WTC11 (cell line): ENCODE data around the gene CXCL3. TPM values are rescaled to one million over a fixed set of nuclear protein-coding genes. Genes with fewer than 3 reads are reported as not detected.

Experiments used
- ATAC-seq: fragments of 200-7000 bp; cut with Tn5 transposase; 2 replicates; pipeline ENCODE4 v1.10.0; 2021; ENCODE audit warnings: mild to moderate bottlenecking, moderate library complexity
- CTCF ChIA-PET: fragments of 300-600 bp; sonication (Branson Sonifier 250); formaldehyde crosslinking; loops from one replicate; lab custom pipeline; 2021; ENCODE audit warnings: antibody characterized with exemption; lab: Charles Lee
- POLR2A ChIA-PET: fragments of 350-600 bp; sonication (Branson Sonifier 250); formaldehyde crosslinking; loops from one replicate; lab custom pipeline; 2021; ENCODE audit warnings: antibody characterized with exemption; lab: Charles Lee
- DNase-seq: peaks from one replicate; pipeline ENCODE4 v3.0.0; 2021; ENCODE audit warnings: low spot score
- H3K27ac Mint-ChIP-seq: 2 replicates; pipeline ENCODE4 v1.8.0; 2021; ENCODE audit warnings: mixed read lengths
- H3K27me3 Mint-ChIP-seq: 2 replicates; pipeline ENCODE4 v1.8.0; 2021; ENCODE audit warnings: low read depth, mild to moderate bottlenecking, moderate library complexity, mixed read lengths
- H3K36me3 Mint-ChIP-seq: 2 replicates; pipeline ENCODE4 v1.8.0; 2021; ENCODE audit warnings: mixed read lengths
- H3K4me1 Mint-ChIP-seq: 2 replicates; pipeline ENCODE4 v1.8.0; 2022; ENCODE audit warnings: mixed read lengths
- H3K4me3 Mint-ChIP-seq: 2 replicates; pipeline ENCODE4 v1.8.0; 2021; ENCODE audit warnings: mild to moderate bottlenecking, moderate library complexity, mixed read lengths
- H3K9me3 Mint-ChIP-seq: 2 replicates; pipeline ENCODE4 v1.8.0; 2021; ENCODE audit warnings: mixed read lengths
- ATF1 ChIP-seq: sonication (generic); formaldehyde crosslinking; IDR thresholded peaks from 2 replicates; pipeline ENCODE4 v1.8.1; 2023; ENCODE audit warnings: mild to moderate bottlenecking, moderate library complexity, missing genetic modification reagents
- CBFB ChIP-seq: sonication (generic); formaldehyde crosslinking; IDR thresholded peaks from 2 replicates; pipeline ENCODE4 v1.8.1; 2022; ENCODE audit warnings: mild to moderate bottlenecking, low read depth, missing genetic modification reagents
- CREM ChIP-seq: sonication (generic); formaldehyde crosslinking; IDR thresholded peaks from 2 replicates; pipeline ENCODE4 v1.8.1; 2022; ENCODE audit warnings: mild to moderate bottlenecking, missing genetic modification reagents, moderate library complexity
- GTF2I ChIP-seq: fragments of 250-450 bp; sonication (Bioruptor Pico); conservative IDR thresholded peaks from 2 replicates; pipeline ENCODE4 v1.4.0; 2021; ENCODE audit warnings: mild to moderate bottlenecking
- HMGA2 ChIP-seq: fragments of 250-450 bp; sonication (Bioruptor Pico); IDR thresholded peaks from 2 replicates; pipeline ENCODE4 v1.4.0; 2021; ENCODE audit warnings: mild to moderate bottlenecking, moderate library complexity
- IRF2 ChIP-seq: sonication (generic); formaldehyde crosslinking; IDR thresholded peaks from 2 replicates; pipeline ENCODE4 v1.8.0; 2022; ENCODE audit warnings: low read depth, missing genetic modification reagents, borderline replicate concordance
- JAZF1 ChIP-seq: fragments of 250-450 bp; sonication (Bioruptor Pico); IDR thresholded peaks from 2 replicates; pipeline ENCODE4 v1.9.0; 2021; ENCODE audit warnings: moderate library complexity, mild to moderate bottlenecking, inconsistent platforms
- JUN ChIP-seq: sonication (generic); formaldehyde crosslinking; IDR thresholded peaks from 2 replicates; pipeline ENCODE4 v1.8.0; 2023; ENCODE audit warnings: mild to moderate bottlenecking, missing genetic modification reagents
- NFATC4 ChIP-seq: fragments of 250-450 bp; sonication (Bioruptor Pico); IDR thresholded peaks from 2 replicates; pipeline ENCODE4 v1.9.0; 2021; ENCODE audit warnings: mild to moderate bottlenecking
- NFYB ChIP-seq: sonication (generic); formaldehyde crosslinking; conservative IDR thresholded peaks from 2 replicates; pipeline ENCODE4 v1.8.0; 2022; ENCODE audit warnings: low read depth, missing genetic modification reagents
- NR3C1 ChIP-seq: sonication (generic); formaldehyde crosslinking; conservative IDR thresholded peaks from 2 replicates; pipeline ENCODE4 v1.8.1; 2023; ENCODE audit warnings: low read depth, mild to moderate bottlenecking, missing genetic modification reagents
- OVOL2 ChIP-seq: fragments of 250-450 bp; sonication (Bioruptor Pico); IDR thresholded peaks from 2 replicates; pipeline ENCODE4 v1.9.0; 2021; ENCODE audit warnings: mild to moderate bottlenecking, borderline replicate concordance
- RELA ChIP-seq: sonication (generic); formaldehyde crosslinking; IDR thresholded peaks from 2 replicates; pipeline ENCODE4 v1.8.1; 2022; ENCODE audit warnings: missing genetic modification reagents, mild to moderate bottlenecking, borderline replicate concordance
- RORB ChIP-seq: fragments of 250-450 bp; sonication (Bioruptor Pico); IDR thresholded peaks from 2 replicates; pipeline ENCODE4 v1.9.0; 2021; ENCODE audit warnings: mild to moderate bottlenecking
- TP53 ChIP-seq: sonication (generic); formaldehyde crosslinking; IDR thresholded peaks from 2 replicates; pipeline ENCODE4 v1.8.1; 2023; ENCODE audit warnings: mild to moderate bottlenecking, missing genetic modification reagents
- ZNF219 ChIP-seq: sonication (generic); formaldehyde crosslinking; IDR thresholded peaks from 2 replicates; pipeline ENCODE4 v1.8.0; 2023; ENCODE audit warnings: missing genetic modification reagents, mild to moderate bottlenecking, borderline replicate concordance
- ZNF232 ChIP-seq: sonication (generic); formaldehyde crosslinking; IDR thresholded peaks from 2 replicates; pipeline ENCODE4 v1.8.0; 2022; ENCODE audit warnings: mild to moderate bottlenecking, missing genetic modification reagents
- ZNF263 ChIP-seq: sonication (generic); formaldehyde crosslinking; IDR thresholded peaks from 2 replicates; pipeline ENCODE4 v1.8.1; 2022; ENCODE audit warnings: low read depth, mild to moderate bottlenecking, moderate library complexity, missing genetic modification reagents
- ZNF396 ChIP-seq: fragments of 250-450 bp; sonication (Bioruptor Pico); IDR thresholded peaks from 2 replicates; pipeline ENCODE4 v1.8.0; 2021; ENCODE audit warnings: mild to moderate bottlenecking, moderate library complexity, borderline replicate concordance
- ZNF416 ChIP-seq: fragments of 250-450 bp; sonication (Bioruptor Pico); IDR thresholded peaks from 2 replicates; pipeline ENCODE4 v1.9.0; 2021; ENCODE audit warnings: mild to moderate bottlenecking, inconsistent platforms
- total RNA-seq: library from RNA; stranded (reverse); gene quantifications from 3 replicates; pipeline ENCODE4 v1.2.3, GENCODE V29; 2021
- TF ChIP-seq, protein P1 (sequence below): sonication (generic); formaldehyde crosslinking; conservative IDR thresholded peaks from 2 replicates; pipeline ENCODE4 v1.8.1; 2022; ENCODE audit warnings: mild to moderate bottlenecking, missing genetic modification reagents
- TF ChIP-seq, protein P2 (sequence below): sonication (generic); formaldehyde crosslinking; IDR thresholded peaks from 2 replicates; pipeline ENCODE4 v1.8.0; 2022; ENCODE audit warnings: mild to moderate bottlenecking, missing genetic modification reagents
- TF ChIP-seq, protein P3 (sequence below): fragments of 200-600 bp; IDR thresholded peaks from 2 replicates; pipeline ENCODE4 v1.8.0; 2022; ENCODE audit warnings: antibody characterized with exemption
- TF ChIP-seq, protein P4 (sequence below): sonication (generic); formaldehyde crosslinking; IDR thresholded peaks from 2 replicates; pipeline ENCODE4 v1.8.0; 2022; ENCODE audit warnings: mild to moderate bottlenecking, missing genetic modification reagents
- TF ChIP-seq, protein P5 (sequence below): sonication (generic); formaldehyde crosslinking; IDR thresholded peaks from 2 replicates; pipeline ENCODE4 v1.8.1; 2022; ENCODE audit warnings: low read depth, mild to moderate bottlenecking, moderate library complexity, missing genetic modification reagents, borderline replicate concordance

Gene CXCL3
- total RNA-seq, 1 experiment from 2014 or later = 3.5 TPM

DNA sequence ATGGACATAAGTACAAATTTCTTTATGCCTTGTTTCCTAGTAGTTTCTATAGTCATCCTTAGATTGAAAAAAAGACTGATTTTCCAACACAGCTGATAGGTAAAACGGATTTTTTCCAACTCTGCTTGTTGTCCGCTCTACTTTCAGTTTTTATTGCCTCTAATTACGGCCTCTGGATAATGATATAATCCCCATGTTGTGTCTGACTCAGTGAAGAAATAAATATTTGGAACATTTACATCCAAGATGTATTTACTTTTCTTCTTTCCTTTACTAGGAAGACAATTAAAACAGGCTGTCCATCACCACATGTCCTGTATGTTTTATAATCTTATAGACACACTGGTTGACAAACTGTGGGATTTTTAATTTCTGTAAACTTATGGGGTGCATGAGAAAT is 6.8 kb upstream of the CXCL3 start:
- Mint-ChIP-seq H3K27ac (no peak overlapping the region), H3K27me3 (no peaks in the 10 kb centered on the region), H3K4me3 (no peak overlapping the region), H3K36me3 (peaks cover 12% of the 10 kb centered on the region), H3K4me1 (peaks cover 9% of the 10 kb centered on the region), H3K9me3 (peaks cover 27% of the 10 kb centered on the region)
- no peak for TF ChIP-seq ZNF232 (CRISPR knock-in tag)
- no peak for TF ChIP-seq IRF2 (CRISPR knock-in tag)
- TF ChIP-seq ZNF263 (CRISPR knock-in tag) = no peak
- TF ChIP-seq JAZF1 (CRISPR knock-in tag) = no peak
- no peak for TF ChIP-seq CREM (CRISPR knock-in tag)
- TF ChIP-seq, protein P1, sequence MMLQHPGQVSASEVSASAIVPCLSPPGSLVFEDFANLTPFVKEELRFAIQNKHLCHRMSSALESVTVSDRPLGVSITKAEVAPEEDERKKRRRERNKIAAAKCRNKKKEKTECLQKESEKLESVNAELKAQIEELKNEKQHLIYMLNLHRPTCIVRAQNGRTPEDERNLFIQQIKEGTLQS (CRISPR knock-in tag) = no peak
- no peak for TF ChIP-seq RELA (CRISPR knock-in tag)
- no peak for TF ChIP-seq NR3C1
- TF ChIP-seq JUN = no peak
- TF ChIP-seq, protein P2, sequence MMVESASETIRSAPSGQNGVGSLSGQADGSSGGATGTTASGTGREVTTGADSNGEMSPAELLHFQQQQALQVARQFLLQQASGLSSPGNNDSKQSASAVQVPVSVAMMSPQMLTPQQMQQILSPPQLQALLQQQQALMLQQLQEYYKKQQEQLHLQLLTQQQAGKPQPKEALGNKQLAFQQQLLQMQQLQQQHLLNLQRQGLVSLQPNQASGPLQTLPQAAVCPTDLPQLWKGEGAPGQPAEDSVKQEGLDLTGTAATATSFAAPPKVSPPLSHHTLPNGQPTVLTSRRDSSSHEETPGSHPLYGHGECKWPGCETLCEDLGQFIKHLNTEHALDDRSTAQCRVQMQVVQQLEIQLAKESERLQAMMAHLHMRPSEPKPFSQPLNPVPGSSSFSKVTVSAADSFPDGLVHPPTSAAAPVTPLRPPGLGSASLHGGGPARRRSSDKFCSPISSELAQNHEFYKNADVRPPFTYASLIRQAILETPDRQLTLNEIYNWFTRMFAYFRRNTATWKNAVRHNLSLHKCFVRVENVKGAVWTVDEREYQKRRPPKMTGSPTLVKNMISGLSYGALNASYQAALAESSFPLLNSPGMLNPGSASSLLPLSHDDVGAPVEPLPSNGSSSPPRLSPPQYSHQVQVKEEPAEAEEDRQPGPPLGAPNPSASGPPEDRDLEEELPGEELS (CRISPR knock-in tag) = no peak
- ChIA-PET POLR2A (no interaction called here), CTCF (no interaction called here)
- DNase-seq (no peak), ATAC-seq (no peak)

DNA sequence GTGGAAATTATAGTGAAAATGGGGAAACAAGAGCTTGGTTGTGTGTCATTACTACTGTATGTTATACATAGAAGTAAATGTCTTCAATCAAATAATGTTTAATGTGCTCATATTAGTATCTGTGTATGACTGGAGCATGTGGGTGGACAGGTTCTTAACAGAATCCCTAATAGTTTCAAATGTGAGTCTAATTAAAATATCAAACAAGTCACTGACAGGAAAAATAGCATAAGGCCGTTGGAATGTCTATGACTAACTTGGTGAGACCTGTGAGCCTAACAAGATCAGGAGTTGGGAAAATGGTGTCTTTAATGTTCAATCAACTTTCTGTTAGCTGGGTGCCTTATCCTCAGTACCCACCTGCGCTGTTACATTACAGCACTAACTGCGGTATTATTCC is 6.2 kb upstream of the CXCL3 start:
- TF ChIP-seq ATF1 = no peak
- no peak for TF ChIP-seq HMGA2 (CRISPR knock-in tag)
- no peak for TF ChIP-seq GTF2I (CRISPR knock-in tag)
- TF ChIP-seq ZNF396 (CRISPR knock-in tag) = no peak
- TF ChIP-seq NFYB (CRISPR knock-in tag) = no peak
- no peak for TF ChIP-seq RELA (CRISPR knock-in tag)
- no peak for TF ChIP-seq CBFB (CRISPR knock-in tag)
- TF ChIP-seq, protein P3, sequence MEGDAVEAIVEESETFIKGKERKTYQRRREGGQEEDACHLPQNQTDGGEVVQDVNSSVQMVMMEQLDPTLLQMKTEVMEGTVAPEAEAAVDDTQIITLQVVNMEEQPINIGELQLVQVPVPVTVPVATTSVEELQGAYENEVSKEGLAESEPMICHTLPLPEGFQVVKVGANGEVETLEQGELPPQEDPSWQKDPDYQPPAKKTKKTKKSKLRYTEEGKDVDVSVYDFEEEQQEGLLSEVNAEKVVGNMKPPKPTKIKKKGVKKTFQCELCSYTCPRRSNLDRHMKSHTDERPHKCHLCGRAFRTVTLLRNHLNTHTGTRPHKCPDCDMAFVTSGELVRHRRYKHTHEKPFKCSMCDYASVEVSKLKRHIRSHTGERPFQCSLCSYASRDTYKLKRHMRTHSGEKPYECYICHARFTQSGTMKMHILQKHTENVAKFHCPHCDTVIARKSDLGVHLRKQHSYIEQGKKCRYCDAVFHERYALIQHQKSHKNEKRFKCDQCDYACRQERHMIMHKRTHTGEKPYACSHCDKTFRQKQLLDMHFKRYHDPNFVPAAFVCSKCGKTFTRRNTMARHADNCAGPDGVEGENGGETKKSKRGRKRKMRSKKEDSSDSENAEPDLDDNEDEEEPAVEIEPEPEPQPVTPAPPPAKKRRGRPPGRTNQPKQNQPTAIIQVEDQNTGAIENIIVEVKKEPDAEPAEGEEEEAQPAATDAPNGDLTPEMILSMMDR = no peak
- no peak for TF ChIP-seq NR3C1
- no peak for TF ChIP-seq IRF2 (CRISPR knock-in tag)
- TF ChIP-seq RORB (CRISPR knock-in tag) = no peak
- TF ChIP-seq ZNF232 (CRISPR knock-in tag) = no peak
- TF ChIP-seq, all 79 proteins: peak for 0
- DNase-seq = no peak
- Mint-ChIP-seq H3K27me3 (no peaks in the 10 kb centered on the region), H3K27ac (no peak overlapping the region), H3K9me3 (peaks cover 27% of the 10 kb centered on the region), H3K4me1 (peaks cover 12% of the 10 kb centered on the region), H3K4me3 (no peak overlapping the region), H3K36me3 (peaks cover 12% of the 10 kb centered on the region)
- no peak for ATAC-seq
- CTCF ChIA-PET = no interaction called here
- POLR2A ChIA-PET = no interaction called here

DNA sequence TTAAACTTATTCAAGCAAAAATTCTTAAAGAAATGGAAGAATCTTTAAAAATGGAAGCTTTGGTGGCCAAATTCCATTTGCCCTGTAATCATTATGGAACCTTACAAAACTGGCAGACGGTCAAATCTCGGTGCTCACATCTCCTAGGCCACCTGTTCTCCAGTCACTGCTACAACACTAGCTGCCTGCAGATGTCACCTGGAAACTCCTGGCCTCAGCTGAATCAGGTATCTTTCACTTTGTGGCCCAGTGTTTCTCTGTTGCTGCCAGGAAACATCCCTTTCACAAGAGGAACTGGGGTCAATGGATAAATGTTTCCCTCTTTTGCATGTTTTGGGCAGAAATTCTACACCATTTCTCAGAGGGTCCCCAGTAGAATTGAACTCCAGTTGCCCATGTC is 4.2 kb upstream of the CXCL3 start:
- no peak overlapping the region for H3K4me3 Mint-ChIP-seq
- no peak overlapping the region for H3K27ac Mint-ChIP-seq
- DNase-seq = no peak
- H3K27me3 Mint-ChIP-seq = peaks cover 4% of the 10 kb centered on the region; the same call in 1 of the 2 replicates
- CTCF ChIA-PET = interaction anchor here (0.6 to 2.6 kb wide), 6 partner anchors 14 to 178 kb away, joined by 3 to 8 read pairs (median 4); partner anchors contain the start of gene CXCL2
- ATAC-seq = peak; percentile 25
- peaks cover 20% of the 10 kb centered on the region for H3K4me1 Mint-ChIP-seq
- POLR2A ChIA-PET = no interaction called here
- no peak for TF ChIP-seq TP53
- no peak for TF ChIP-seq GTF2I (CRISPR knock-in tag)
- TF ChIP-seq, protein P4, sequence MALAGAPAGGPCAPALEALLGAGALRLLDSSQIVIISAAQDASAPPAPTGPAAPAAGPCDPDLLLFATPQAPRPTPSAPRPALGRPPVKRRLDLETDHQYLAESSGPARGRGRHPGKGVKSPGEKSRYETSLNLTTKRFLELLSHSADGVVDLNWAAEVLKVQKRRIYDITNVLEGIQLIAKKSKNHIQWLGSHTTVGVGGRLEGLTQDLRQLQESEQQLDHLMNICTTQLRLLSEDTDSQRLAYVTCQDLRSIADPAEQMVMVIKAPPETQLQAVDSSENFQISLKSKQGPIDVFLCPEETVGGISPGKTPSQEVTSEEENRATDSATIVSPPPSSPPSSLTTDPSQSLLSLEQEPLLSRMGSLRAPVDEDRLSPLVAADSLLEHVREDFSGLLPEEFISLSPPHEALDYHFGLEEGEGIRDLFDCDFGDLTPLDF = no peak
- TF ChIP-seq ZNF416 (CRISPR knock-in tag) = no peak
- no peak for TF ChIP-seq NFATC4 (CRISPR knock-in tag)
- no peak for TF ChIP-seq ZNF396 (CRISPR knock-in tag)
- TF ChIP-seq, protein P3 = no peak
- no peak for TF ChIP-seq ZNF219 (CRISPR knock-in tag)
- no peak for TF ChIP-seq OVOL2 (CRISPR knock-in tag)
- TF ChIP-seq, protein P5, sequence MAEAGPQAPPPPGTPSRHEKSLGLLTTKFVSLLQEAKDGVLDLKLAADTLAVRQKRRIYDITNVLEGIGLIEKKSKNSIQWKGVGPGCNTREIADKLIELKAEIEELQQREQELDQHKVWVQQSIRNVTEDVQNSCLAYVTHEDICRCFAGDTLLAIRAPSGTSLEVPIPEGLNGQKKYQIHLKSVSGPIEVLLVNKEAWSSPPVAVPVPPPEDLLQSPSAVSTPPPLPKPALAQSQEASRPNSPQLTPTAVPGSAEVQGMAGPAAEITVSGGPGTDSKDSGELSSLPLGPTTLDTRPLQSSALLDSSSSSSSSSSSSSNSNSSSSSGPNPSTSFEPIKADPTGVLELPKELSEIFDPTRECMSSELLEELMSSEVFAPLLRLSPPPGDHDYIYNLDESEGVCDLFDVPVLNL (CRISPR knock-in tag) = no peak
- TF ChIP-seq, all 79 proteins: peak for 0
- Mint-ChIP-seq H3K9me3 (peaks cover 17% of the 10 kb centered on the region), H3K36me3 (peaks cover 12% of the 10 kb centered on the region)
